Epidermal melanocyte (primary cell): ENCODE data around the gene ANXA6.

ENCODE experiments used
- DNase-seq: peaks from one replicate; pipeline ENCODE4 v3.0.0; 2011; ENCODE audit warnings: low spot score; ENCODE audit not compliant: insufficient read length

Gene ANXA6

DNA sequence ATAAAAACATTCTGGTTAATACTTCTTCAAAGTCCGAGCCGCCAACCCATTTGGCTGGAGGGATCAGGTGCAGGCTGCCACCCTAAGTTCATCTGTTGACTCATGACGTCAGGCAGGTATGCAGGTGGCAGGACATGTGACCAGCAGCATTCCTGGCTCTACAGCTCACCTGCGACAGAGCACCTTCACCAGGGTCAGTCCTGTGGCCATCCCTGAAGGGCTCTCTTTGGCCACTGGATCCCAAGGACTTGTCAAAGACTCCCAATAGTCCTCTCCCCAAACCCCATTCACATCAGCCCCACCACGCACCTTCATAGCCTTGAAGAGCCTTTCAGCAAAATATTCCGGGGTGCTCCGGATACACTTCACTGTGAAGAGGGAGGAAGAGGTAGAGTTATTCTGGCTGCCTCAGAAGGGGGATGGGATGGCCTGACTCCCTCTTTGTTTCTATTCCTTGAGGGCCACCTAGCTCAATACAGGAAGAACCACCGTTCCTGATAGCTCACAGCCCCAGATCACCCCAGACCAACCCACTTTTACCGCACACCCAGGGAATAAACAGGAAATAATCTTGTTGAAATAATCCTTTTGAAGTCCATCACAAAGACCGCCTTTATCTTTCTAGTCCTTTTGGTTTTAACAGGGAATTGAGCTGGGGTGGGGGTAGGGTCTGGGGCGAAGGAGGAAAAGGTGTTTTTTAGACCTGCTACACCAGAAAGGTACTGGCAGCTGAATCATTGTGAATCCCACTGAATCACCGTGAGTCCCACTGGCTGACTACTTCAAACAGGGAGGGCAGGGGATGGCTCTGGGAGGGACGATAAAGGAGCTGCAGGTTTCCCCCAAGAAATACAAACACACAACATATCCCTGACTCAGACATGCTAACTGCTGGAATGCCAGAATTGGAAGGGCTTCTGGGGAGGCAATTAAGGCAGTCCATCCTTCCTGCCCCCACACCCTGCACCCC lies 26.4 kb downstream of the ANXA6 start:
- no peak for DNase-seq

DNA sequence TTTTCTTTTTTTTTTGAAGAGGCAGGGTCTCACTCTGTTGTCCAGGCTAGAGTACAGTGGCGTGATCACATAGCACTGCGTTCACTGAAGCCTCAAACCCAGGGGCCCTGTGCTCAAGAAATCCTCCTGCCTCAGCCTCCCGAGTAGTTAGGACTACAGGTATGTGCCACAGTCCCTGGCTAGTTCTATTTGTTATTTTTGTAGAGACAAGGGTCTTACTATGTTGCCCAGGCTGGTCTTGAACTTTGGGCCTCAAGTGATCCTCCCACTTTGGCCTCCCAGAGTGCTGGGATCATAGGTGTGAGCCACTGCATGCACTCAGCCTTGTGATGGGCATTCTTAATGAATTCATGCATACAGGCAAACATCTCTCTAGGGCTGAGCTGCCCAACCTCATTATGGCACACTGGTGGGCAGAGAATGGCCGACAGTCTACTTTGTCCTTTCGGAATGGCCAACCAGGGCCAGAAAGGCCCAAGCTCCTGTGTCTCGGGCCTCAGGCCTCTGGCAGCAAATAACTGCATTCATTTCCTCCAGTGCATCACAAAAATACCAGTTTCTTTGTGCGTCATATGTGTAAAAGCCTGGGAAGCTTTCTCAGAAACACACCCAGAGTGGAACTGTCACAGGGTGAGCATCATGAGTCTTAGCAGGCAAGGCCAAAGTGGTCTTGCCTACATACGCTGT lies 27.2 kb downstream of the ANXA6 start:
- DNase-seq, result no peak

DNA sequence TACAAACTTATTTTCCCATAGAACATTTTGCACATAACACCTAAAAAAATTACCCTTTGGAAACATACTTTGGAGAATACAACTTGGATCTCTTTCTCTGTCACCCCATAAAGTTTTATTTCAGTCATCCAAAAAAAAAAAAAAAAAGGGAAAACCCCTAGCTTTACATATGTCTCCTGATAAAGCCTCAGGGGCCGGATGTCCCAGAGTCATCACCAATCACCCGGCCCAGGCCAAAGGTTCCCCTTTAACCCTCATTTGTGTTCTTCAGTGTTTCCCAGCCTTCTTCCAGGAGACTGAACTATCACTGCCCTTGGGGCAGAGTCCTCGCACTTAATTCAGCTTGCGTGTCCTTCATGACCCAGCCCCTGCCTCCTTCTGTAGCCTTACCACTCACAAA lies 28.8 kb downstream of the ANXA6 start:
- no peak for DNase-seq

DNA sequence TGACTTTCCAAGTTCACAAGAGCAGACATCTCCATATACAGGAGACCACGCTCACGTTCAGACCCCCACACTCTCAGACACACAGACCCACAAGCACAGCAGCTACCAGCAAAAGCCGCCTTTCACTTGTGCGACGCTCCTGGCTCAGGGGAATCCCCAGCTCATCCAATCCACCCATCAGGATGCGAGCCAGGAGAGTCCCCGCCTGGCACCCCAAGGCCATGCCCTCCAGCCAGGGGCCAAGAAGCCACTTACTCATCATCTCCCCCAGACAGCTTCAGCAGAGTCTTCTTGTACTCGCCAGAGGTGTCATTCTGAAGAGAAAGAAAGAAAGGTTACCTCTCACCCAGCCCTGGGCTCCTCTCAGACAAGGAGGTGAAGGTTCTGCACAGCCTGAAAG lies 29.7 kb downstream of the ANXA6 start:
- DNase-seq, result no peak

DNA sequence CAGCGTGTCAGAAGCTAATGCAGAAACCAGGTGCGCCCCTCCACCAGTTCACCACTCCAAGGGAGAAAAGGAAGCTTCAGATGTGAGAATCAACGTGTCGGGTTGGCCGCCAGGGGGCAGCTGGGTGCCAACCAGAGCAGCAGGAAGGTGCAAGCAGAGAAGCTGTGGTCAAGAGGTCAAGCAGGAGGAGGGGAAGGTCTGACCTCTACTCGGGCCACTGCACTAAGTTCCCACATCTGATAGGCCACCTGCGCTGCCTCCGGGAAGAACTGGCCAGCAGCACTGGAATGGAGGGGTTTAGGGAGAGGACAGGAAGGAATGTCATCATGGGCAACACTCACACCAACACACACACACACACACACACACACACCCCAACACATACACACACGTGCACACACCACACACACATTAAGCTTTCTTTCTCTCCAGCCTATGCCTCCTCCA lies 31.4 kb downstream of the ANXA6 start:
- DNase-seq, result peak; percentile 44

DNA sequence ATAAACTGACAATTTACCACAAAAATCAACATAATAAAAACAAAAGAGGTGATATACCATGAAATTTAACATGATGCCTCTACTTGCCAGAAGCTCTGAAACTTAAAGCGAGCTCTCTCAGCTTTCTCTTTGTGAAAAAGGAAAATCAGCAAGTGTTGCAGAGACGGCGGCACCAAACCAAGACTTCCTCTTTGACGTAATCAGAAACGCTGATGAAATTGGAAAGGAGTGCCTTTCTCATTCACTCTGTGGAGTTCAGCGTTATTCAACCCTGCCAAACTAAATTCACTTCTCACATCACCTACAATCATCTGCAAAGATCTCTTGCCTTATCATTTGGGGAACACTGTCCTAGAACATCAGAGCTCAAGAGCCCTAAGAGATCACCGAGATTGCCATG lies 32.2 kb downstream of the ANXA6 start:
- DNase-seq, result no peak

DNA sequence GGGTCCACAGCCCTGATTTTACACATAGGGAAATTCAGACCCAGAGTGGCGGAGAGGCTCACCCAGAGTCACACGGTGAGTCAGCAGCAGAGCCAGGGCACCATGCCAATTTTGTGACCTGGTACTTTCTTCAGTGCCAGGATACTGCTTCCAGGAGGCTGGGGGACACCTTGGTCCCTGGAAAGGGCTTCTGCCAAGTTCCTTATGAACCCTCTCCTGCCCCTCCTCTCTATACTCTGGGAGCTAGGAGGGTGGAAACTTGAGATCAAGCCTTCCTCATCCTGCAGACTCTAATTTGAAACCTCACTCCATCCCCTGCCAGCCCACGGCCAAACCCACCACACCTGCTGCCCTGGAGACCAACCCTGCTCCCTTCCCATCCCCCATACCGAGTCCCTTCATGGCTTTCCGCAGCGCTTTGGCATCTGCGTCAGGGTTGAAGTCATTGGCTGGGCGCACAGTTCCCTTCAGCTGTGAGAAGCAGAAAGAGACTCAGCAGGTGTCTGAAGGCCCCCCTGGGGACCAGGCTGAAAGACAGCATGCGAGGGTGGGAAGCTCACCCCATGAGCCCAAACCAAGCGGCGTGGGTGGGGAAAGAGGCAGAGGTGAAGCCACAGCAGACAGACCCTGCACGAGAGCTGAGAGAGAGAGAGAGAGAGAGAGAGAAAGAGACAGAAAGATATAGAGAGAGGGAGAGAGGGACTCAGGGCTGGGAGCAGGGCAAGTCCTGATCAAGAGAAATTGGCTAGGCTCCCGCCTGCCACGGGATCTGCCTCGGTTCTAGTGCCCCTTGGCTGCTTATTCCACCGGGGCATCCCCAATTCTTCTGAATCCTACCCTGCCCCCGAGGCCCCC lies 33.5 kb downstream of the ANXA6 start:
- no peak for DNase-seq

DNA sequence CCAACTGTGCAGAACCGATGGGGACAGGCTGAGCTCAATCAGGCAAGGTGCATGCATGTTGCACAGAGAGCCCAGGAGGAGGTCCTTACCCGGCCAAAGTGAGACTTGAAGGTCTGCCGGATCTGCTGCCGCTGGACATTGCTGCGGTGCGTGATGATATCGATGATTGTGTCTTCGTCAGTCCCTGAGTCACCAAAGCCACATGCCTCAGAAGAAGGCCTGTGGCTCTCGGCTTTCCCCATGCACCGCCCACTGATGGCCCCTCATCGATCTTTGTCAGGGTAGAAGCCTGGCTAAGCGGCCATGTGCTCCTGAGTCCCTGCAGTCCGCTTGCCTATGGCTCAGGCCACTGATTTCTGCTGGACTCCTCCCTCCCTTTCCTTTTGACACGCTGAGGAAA lies 34.8 kb downstream of the ANXA6 start:
- no peak for DNase-seq

DNA sequence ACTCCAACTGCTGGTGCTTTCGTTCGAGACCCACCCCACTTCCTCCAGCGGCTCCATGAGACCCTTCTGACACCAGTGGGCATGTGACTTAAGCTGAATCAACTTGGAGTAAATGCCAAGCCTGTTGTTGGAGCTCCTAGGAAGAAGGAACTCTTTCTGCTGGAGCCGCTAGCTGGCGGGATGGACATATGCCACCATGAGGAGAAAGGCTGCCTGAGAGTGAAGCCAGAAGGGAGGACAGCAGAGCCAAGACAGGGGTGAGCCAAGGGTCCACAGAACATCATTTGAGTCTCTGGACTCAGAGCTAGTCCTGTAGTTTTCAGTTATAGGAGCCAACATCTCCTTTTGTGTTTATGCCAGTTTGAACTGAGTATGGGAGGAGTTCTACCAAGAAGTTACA lies 35.9 kb downstream of the ANXA6 start:
- DNase-seq, result no peak

DNA sequence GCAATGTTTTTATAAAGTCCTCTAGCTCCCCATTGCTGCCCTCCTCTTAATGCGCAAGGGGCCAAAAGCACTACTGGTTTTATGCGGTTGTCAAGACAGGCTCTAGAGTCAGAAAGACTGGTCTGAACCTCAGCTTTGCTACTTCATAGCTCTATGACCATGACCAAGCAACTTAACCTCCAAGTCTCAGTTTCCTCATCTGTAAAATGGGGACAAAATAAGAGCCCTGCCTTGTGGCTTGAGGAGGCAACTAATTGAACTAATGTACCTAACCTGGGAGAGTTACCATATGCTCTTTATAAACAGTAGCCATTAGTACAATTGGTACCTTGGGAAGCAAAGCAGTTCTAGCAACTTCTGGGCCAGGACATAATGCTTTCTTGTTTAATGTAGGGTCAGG lies 36.5 kb downstream of the ANXA6 start:
- no peak for DNase-seq

DNA sequence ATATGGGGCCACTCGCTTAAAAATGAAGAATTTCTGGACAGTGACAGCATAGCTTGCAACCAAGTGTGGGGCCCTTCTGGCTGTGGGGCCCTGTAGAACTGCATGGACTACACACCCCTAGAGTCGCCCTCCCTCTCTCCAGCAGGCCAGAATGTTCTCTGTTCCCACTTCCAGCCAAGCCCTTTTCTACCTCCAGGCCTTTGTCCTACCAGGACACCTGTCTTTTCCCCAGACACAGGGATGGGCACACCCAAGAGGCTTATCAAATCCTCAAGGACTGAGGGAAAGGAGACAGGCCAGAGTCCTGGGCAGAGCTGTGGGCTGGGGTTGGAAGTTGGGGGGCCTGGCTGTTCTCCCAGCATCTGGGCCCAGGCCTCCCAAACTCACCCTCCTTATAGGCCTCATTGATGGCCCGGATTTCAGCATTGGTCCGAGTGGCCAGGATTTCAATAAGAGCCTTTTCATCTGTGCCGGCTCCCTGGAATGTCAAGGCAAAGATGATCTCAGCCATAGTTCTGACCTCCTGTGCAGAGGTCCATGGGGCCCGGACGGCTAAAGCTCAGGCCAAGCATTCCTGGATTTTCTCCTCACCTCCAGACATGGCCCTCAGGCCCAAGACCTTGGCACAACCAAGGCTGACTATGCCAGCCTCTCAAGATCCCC lies 38.5 kb downstream of the ANXA6 start:
- DNase-seq, result no peak

DNA sequence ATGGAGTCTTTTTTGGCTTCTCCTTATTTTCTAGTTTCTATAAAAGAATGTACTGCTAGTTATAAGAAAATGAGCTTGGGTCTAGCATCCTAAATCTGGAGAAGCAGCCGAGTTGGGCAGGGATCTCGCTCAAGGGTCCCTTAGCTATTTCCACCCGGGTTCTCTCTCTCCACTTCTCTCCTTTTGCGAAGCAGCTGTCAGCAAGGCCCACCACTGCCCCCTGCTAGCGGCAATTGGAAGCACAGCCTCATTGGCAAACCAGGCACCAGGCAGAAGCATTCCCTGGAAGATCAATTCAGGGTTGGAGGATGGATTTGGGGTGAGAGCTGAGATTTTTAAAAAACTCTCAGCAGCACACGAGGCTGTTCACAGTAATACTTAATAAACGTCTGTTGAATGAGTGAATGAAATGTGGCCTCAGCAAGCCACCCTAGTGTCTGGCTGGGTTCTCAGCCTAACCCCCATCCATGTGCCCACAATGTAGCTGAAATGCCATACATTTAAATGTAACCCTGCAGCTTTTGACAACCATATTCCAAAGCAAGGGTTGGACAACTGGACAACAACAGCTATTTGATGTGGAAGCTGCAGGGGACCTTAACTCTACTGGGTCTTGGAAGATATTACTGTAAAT lies 42.2 kb downstream of the ANXA6 start:
- peak; percentile 82 for DNase-seq

DNA sequence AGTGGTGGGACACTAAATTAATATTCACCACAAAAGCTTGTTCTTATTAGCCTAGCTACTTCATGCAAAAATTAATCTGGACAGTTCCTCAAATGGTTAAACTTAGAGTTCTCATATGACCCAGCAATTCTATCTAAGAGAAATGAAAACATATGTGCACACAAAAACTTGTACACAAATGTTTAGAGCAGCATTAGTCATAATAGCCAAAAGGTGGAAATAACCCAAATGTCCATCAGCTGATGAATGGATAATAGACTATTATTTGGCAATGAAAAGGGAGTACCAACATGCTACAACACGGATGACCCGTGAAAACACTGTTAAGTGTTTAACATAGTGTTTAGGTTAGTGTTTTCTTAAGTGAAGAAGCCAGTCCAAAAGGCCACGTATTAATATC lies 43.9 kb downstream of the ANXA6 start:
- DNase-seq, result no peak

DNA sequence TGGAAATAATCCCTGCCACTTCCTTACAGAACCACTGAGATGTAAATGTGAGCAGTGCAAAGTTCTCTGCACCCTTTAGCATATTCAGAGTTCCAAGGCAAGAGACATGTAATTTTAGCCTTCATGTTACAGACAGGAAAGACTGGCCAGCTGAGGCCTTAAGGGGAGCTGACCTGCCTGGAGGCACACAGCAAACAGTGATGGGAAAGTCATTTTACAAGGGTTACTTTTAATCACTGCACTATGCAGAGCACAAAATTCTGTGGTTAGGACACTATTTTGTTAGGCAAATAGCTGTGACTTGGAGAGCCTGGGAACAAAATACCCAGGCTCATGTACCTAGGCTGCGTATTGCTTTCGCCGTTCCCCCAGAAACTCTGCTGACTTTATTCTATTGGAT lies 46.6 kb downstream of the ANXA6 start:
- no peak for DNase-seq

DNA sequence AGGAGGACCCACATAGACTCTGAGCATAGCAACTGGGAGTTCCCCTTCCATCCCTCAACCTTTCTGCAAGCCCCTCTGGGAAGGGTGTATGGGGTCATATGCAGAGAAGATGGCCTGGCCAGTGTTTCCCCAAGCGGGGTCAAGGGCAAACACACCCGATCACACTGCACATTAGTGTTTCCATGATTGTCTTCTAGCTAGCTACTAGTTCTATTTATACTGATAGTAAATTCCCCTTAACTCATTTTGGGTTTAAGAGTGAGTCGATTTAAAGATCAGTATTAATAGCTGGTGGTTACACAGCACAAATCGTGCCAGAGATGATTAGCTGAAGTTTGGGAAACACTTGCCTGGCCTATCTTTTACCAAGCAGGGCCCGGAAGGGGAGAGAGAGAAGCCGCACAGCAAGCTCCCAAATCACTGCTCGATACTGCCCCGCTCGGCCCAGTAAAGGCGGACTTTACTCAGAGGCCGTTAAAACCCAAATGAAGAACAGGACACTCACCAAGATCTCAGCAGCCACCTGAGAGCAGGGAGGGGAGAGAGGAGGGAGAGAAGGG lies 47.4 kb downstream of the ANXA6 start:
- no peak for DNase-seq

DNA sequence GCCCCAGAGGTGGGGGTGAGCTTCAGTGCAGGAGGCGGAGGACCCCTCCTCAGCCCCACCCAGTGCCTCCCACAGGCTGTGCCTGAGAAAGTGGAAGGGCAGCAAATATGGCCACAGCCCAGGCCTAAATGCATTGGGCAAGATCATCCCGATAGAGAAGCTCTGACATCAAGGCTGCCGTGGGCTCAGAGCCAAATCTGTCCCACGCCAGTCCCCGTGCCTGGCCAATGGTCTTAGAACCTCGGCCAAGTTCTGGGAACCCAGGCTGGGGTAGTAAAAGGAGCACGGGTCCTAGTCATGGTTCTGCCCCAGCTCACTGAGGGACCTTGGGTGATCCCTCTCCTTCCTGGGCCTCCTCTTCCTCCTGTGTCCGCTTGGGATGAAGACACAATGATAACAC lies 49.0 kb downstream of the ANXA6 start:
- no peak for DNase-seq

DNA sequence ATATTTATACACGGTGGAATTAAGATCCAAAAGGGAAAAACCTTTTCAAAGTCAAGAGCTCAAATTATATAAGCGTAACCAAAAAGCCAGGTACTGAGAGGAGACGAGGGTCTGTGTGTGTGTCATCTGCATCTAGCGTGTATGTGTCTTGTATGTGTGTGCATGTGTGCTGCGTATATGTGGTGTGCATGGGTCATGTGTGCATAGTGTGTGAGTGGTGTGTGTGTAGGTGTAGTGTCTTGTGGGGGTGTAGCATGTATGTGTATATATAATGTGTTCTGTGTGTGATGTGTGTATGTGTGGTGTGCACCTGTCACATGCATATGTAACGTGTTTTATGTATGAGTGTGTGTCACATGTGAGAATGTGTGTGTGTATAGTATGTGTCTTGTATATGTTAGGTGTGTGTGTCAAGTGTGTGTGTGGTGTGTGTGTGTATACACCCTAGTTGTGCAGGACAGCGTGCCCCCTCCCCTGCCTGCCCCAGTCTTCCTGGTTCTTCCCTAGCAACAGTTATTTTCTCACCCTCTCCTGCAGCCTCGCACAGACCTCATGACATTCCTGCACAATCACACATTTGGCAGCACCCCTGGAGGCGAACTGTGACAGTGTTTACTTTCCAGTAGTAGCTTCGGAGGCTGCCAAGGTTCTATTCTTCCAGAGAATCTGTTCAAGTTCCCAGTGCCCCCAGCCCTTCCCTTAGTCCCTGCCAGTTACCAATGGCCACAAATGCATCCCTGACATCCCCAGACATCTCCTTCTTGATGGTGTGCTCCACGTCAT lies 49.6 kb downstream of the ANXA6 start:
- no peak for DNase-seq

DNA sequence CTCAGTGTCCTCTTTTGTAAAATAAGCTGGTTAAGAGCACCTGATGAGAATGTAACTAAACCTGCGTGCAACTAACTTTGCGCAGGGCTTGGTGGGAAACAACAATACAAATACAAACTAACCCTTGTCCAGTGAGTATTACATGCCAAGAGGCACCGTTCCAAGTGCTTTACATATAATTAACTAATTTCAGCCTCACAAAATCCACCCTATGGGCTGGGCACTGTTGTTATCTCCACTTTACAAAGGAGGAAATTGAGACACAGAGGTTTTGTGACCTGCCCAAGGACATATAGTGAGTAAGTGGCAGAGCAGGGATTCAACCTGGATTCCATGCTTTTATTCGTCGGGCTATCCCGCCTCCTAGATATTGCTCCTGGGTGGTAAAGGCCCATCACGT lies 50.5 kb downstream of the ANXA6 start:
- DNase-seq, result no peak

DNA sequence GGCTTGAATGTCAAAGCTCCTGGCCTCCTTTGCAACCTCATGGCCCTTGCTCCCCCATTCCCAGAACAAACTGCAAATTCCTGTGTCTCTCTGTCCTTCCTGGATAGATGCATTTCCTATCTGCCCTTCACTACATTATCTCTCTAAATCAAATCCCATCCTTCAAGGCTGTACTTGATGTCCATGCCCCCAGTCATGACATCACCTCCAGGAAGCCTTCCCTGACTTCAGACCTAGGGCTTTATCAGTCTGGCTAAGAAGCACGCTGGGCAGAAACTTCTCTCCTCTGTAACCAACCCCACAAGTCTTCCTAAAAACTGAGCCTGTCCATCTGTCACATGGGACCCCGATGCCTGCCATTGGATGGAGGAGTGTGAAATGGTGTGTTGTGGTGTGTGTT lies 51.1 kb downstream of the ANXA6 start:
- DNase-seq, result no peak

DNA sequence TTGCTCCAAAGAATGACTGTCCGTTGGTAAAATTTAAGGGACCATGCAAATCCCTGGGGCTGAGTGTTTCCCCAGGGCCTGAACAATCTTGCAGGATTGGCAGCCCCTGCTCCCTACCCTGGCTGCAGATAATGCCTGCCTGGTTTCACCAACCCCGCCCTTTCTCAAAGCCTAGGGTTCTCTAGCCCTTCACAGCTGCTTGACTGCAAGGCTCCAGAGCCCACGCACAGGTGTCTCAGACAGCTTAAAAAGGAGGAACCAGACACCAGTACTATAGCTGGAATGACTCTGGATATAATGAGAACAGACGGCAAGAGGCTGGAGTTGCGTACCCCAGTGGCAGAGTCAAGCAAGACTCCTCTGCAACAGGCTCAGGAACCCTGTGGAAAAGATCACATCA lies 51.5 kb downstream of the ANXA6 start:
- no peak for DNase-seq
